MM.1S (cell line): ENCODE measurements around the gene SORCS2.

Source experiments
- DNase-seq: peaks from one replicate; pipeline ENCODE4 v3.0.0-alpha.2; 2015
- H2AFZ ChIP-seq: fragments of 300-600 bp; sonication (generic); 2 replicates; pipeline ENCODE4 v1.6.0; 2016; ENCODE audit warnings: antibody characterized with exemption, low read length
- H3F3A ChIP-seq: fragments of 300-600 bp; sonication (generic); 2 replicates; pipeline ENCODE4 v1.6.1; 2016; ENCODE audit warnings: mild to moderate bottlenecking, antibody characterized with exemption, low read length, moderate library complexity, mixed read lengths; ENCODE audit not compliant: insufficient read depth
- H3K27ac ChIP-seq: fragments of 300-600 bp; sonication (generic); 2 replicates; pipeline ENCODE4 v1.5.1; 2016; ENCODE audit warnings: mild to moderate bottlenecking, low read length
- H3K27me3 ChIP-seq: fragments of 300-600 bp; sonication (generic); replicated peaks from 2 replicates; pipeline ENCODE4 v1.6.0; 2016; ENCODE audit warnings: low read length; ENCODE audit not compliant: insufficient read depth
- H3K36me3 ChIP-seq: fragments of 300-600 bp; sonication (generic); replicated peaks from 2 replicates; pipeline ENCODE4 v1.6.1; 2016; ENCODE audit warnings: mild to moderate bottlenecking, low read length, mixed read lengths; ENCODE audit not compliant: insufficient read depth
- H3K4me1 ChIP-seq: fragments of 300-600 bp; sonication (generic); 2 replicates; pipeline ENCODE4 v1.6.1; 2016; ENCODE audit warnings: low read length, mixed read lengths
- H3K4me2 ChIP-seq: fragments of 300-600 bp; sonication (generic); 2 replicates; pipeline ENCODE4 v1.6.0; 2016; ENCODE audit warnings: low read depth, low read length
- H3K4me3 ChIP-seq: fragments of 300-600 bp; sonication (generic); 2 replicates; pipeline ENCODE4 v1.5.1; 2016; ENCODE audit warnings: low read length, mixed read lengths
- H3K79me2 ChIP-seq: fragments of 300-600 bp; sonication (generic); 2 replicates; pipeline ENCODE4 v1.6.1; 2016; ENCODE audit warnings: mixed run types, low read length, mixed read lengths
- H3K9ac ChIP-seq: fragments of 300-600 bp; sonication (generic); 2 replicates; pipeline ENCODE4 v1.6.1; 2016; ENCODE audit warnings: low read length, mixed read lengths
- H3K9me2 ChIP-seq: fragments of 300-600 bp; sonication (generic); replicated peaks from 2 replicates; pipeline ENCODE4 v1.6.1; 2016; ENCODE audit warnings: mild to moderate bottlenecking, low read length, mixed read lengths; ENCODE audit not compliant: insufficient read depth
- H3K9me3 ChIP-seq: fragments of 300-600 bp; sonication (generic); replicated peaks from 2 replicates; pipeline ENCODE4 v1.6.1; 2016; ENCODE audit warnings: mild to moderate bottlenecking, low read length, mixed read lengths; ENCODE audit not compliant: insufficient read depth
- H4K20me1 ChIP-seq: fragments of 300-600 bp; sonication (generic); 2 replicates; pipeline ENCODE4 v1.6.1; 2016; ENCODE audit warnings: mild to moderate bottlenecking, low read length, moderate library complexity, mixed read lengths; ENCODE audit not compliant: insufficient read depth
- CTCF ChIP-seq: fragments of 300-600 bp; sonication (generic); IDR thresholded peaks from 2 replicates; pipeline ENCODE4 v1.5.1; 2016; ENCODE audit warnings: antibody characterized with exemption, low read length, mixed read lengths
- EZH2 ChIP-seq: fragments of 300-600 bp; sonication (generic); optimal IDR thresholded peaks from 2 replicates; pipeline ENCODE3; 2017; ENCODE audit warnings: low read depth, mild to moderate bottlenecking, antibody characterized with exemption, low read length, mixed read lengths
- EZH2phosphoT487 ChIP-seq: fragments of 300-600 bp; sonication (generic); IDR thresholded peaks from 2 replicates; pipeline ENCODE4 v1.6.1; 2018; ENCODE audit warnings: antibody characterized with exemption, low read length

Gene SORCS2

GRCh38 chr4:7738458-7739076 is 546.2 kb downstream of the SORCS2 start:
- Histone ChIP-seq H3K9me2 (no peaks in the 10 kb centered on the region), H3K27me3 (peaks cover 90% of the 10 kb centered on the region), H3K9ac (no peak overlapping the region), H4K20me1 (no peaks in the 10 kb centered on the region), H2AFZ (no peak overlapping the region), H3K4me2 (no peak overlapping the region), H3K79me2 (no peaks in the 10 kb centered on the region), H3K4me3 (no peak overlapping the region), H3K4me1 (no peaks in the 10 kb centered on the region), H3K27ac (no peak overlapping the region), H3K36me3 (no peaks in the 10 kb centered on the region), H3K9me3 (no peaks in the 10 kb centered on the region), H3F3A (no peaks in the 10 kb centered on the region)
- no peak for DNase-seq
- no peak for TF ChIP-seq EZH2phosphoT487
- no peak for TF ChIP-seq EZH2
- no peak for TF ChIP-seq CTCF

- H3K27me3 ChIP-seq, result peaks cover 84% of the 10 kb centered on the region
- no peaks in the 10 kb centered on the region for H4K20me1 ChIP-seq
- DNase-seq, result no peak
- H3K36me3 ChIP-seq, result no peaks in the 10 kb centered on the region
- no peaks in the 10 kb centered on the region for H3K9me2 ChIP-seq
- H3K4me1 ChIP-seq, result peaks cover 6% of the 10 kb centered on the region
- no peak overlapping the region for H2AFZ ChIP-seq
- H3K79me2 ChIP-seq, result no peaks in the 10 kb centered on the region
- TF ChIP-seq CTCF (no peak), EZH2 (no peak), EZH2phosphoT487 (no peak)
- no peaks in the 10 kb centered on the region for H3K9me3 ChIP-seq
- no peaks in the 10 kb centered on the region for H3F3A ChIP-seq
- H3K9ac ChIP-seq, result no peak overlapping the region
- H3K4me2 ChIP-seq, result no peak overlapping the region
- no peak overlapping the region for H3K4me3 ChIP-seq
- H3K27ac ChIP-seq, result no peak overlapping the region
Measured at GRCh38 chr4:7739077-7739917, 547.0 kb downstream of the SORCS2 start.

GRCh38 chr4:7739918-7740865 is 547.9 kb downstream of the SORCS2 start:
- Histone ChIP-seq H3K27ac (no peak overlapping the region), H3K4me1 (peaks cover 8% of the 10 kb centered on the region), H3F3A (no peaks in the 10 kb centered on the region), H4K20me1 (no peaks in the 10 kb centered on the region), H3K9me2 (no peaks in the 10 kb centered on the region), H3K9me3 (no peaks in the 10 kb centered on the region), H3K36me3 (no peaks in the 10 kb centered on the region), H3K4me3 (no peak overlapping the region), H3K4me2 (no peak overlapping the region), H3K27me3 (peaks cover 82% of the 10 kb centered on the region), H3K79me2 (no peaks in the 10 kb centered on the region), H2AFZ (no peak overlapping the region), H3K9ac (no peak overlapping the region)
- no peak for TF ChIP-seq EZH2phosphoT487
- TF ChIP-seq CTCF, result no peak
- no peak for TF ChIP-seq EZH2
- DNase-seq, result no peak
